GM18499 (cell line): ENCODE measurements around the gene APBB1IP.
A peak's percentile ranks its signal among the peaks of the same experiment; 100 is the strongest.
"Not testable (repeated sequence)": the region's sequence is repeated elsewhere in the genome, so short reads cannot be mapped to it uniquely, and the experiment has no call there.

Experiments
- ATAC-seq: cut with Tn5 transposase; IDR thresholded peaks from one replicate; pipeline ENCODE4 v1.9.1; 2021; ENCODE audit warnings: moderate number of reproducible peaks; ENCODE audit not compliant: insufficient read depth, unreplicated experiment

The APBB1IP gene

GRCh38 chr10:26604320-26605093 is 166.4 kb downstream of the APBB1IP start:
- ATAC-seq: not testable (repeated sequence)

- ATAC-seq: peak; percentile 57
These were observed 168.3 kb downstream of the APBB1IP start for GRCh38 chr10:26606389-26606877.

DNA sequence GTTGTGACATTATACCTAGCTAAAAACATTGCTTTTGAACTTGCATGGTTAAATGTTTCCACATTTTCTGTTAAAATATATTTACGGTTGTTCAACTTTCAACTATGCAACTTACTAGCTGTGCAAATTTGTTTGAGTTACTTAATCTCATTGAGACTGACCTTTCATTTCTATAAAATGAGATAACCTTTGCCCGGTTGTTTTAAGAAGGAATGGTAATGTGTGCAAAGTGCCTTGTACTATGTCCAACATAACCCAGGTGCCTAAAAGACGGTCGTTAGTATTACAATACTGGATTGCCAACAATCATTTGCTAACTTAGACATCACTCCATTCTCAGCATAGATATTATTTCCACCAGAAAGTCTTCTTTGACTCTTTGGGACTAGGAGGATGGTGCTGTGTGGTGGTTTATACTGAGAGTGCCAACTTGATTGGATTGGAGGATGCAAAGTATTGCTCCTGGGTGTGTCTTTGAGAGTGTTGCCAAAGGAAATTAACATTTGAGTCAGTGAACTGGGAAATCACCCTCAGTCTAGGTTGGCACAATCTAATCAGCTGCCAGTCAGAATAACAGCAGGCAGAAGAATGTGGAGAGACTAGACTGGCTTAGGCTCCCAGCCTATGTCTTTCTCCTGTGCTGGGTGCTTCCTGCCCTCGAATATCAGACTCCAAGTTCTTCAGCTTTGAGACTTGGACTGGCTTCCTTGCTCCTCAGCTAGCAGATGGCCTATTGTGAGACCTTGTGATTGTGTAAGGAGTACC is 174.2 kb downstream of the APBB1IP start:
- ATAC-seq: no peak
